HL-60 (cell line): ENCODE results near the gene GRM6.

Source experiments
- DNase-seq, 2 experiments: peaks; one replicate each; pipeline ENCODE4 v3.0.0-alpha.2; 2010 to 2020; ENCODE audit warnings: low read depth in 1 of 2, low spot score in 1 of 2
- H3K27ac ChIP-seq: fragments of 250-450 bp; sonication (Bioruptor Pico); replicated peaks from 2 replicates; pipeline ENCODE4 v1.5.1; 2020; ENCODE audit warnings: mild to moderate bottlenecking, moderate library complexity
- H3K27me3 ChIP-seq: fragments of 250-450 bp; sonication (Bioruptor Pico); 2 replicates; pipeline ENCODE4 v1.5.1; 2021; ENCODE audit warnings: mild to moderate bottlenecking, moderate library complexity; ENCODE audit not compliant: insufficient read depth, poor library complexity, severe bottlenecking
- H3K4me3 ChIP-seq: replicated peaks from 2 replicates; pipeline ENCODE4 v1.5.1; 2011; ENCODE audit warnings: mild to moderate bottlenecking, control low read depth, low read length; ENCODE audit not compliant: insufficient read depth
- GABPA ChIP-seq: IDR thresholded peaks from 2 replicates; pipeline ENCODE4 v1.6.1; 2012; ENCODE audit warnings: low read depth
- POLR2AphosphoS5 ChIP-seq: IDR thresholded peaks from 2 replicates; pipeline ENCODE4 v1.6.1; 2012; ENCODE audit warnings: low read depth
- SPI1 ChIP-seq: IDR thresholded peaks from 2 replicates; pipeline ENCODE4 v1.6.1; 2012; ENCODE audit warnings: low read depth, mild to moderate bottlenecking, borderline replicate concordance
- long read RNA-seq: library from polyadenylated mRNA; unstranded; transcript quantifications from one replicate; pipeline ENCODE4 v2.0.0, GENCODE V29; 2020
- TF ChIP-seq, protein P1 (sequence below): IDR thresholded peaks from 2 replicates; pipeline ENCODE4 v1.6.1; 2012; ENCODE audit warnings: low read depth; ENCODE audit not compliant: insufficient replicate concordance
- TF ChIP-seq, protein P2 (sequence below): IDR thresholded peaks from one replicate; pipeline ENCODE4 v1.5.1; 2011; ENCODE audit warnings: low read length, control low read depth, inconsistent platforms; ENCODE audit not compliant: insufficient read depth

GRM6 gene
- long read RNA-seq: 0 reads

DNA sequence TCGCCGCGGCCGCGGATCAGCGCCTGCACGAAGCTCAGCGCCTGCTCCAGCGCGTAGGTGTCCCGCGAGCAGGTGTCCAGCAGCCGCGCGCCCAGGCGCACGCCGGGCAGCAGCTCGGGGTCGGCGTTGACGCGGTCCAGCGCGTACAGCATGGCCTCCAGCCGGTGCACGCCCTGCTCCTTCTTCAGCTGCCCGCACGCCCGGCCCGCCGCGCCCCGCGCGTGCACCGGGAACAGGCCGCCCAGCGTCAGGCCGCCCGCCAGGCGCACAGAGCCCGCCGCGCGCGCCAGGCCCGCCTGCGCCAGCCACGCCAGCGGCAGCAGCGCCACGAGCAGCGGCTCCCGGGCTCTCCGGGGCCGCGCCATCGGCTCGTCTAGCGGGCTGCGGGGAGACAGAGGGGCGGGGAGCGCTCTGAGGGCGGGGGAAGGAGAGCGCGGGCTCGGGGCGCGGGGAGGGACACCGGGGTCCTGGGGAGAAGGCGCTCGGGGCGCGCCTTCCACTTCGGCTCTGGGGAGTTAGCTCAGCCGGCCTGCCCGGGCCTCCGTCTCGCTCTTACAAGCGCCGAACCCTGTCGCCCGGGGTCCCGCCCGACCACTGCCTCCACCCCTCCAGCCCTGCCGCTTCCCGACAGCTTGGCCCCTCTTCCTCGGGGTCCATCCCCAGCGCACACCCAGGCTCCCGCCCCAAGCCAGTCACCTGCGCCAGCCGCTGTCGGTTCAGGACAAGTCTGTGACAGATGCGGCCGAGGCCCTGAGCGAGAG, at the start of gene GRM6:
TSS of gene GRM6 (minus strand) at position 741 of the 761 bp plus-strand sequence. CDS start at position 365, 376 bp downstream.
- no peak for DNase-seq
- TF ChIP-seq SPI1 (no peak), POLR2AphosphoS5 (no peak), GABPA (no peak)
- TF ChIP-seq, protein P1, sequence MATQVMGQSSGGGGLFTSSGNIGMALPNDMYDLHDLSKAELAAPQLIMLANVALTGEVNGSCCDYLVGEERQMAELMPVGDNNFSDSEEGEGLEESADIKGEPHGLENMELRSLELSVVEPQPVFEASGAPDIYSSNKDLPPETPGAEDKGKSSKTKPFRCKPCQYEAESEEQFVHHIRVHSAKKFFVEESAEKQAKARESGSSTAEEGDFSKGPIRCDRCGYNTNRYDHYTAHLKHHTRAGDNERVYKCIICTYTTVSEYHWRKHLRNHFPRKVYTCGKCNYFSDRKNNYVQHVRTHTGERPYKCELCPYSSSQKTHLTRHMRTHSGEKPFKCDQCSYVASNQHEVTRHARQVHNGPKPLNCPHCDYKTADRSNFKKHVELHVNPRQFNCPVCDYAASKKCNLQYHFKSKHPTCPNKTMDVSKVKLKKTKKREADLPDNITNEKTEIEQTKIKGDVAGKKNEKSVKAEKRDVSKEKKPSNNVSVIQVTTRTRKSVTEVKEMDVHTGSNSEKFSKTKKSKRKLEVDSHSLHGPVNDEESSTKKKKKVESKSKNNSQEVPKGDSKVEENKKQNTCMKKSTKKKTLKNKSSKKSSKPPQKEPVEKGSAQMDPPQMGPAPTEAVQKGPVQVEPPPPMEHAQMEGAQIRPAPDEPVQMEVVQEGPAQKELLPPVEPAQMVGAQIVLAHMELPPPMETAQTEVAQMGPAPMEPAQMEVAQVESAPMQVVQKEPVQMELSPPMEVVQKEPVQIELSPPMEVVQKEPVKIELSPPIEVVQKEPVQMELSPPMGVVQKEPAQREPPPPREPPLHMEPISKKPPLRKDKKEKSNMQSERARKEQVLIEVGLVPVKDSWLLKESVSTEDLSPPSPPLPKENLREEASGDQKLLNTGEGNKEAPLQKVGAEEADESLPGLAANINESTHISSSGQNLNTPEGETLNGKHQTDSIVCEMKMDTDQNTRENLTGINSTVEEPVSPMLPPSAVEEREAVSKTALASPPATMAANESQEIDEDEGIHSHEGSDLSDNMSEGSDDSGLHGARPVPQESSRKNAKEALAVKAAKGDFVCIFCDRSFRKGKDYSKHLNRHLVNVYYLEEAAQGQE: no peak
- TF ChIP-seq, protein P2, sequence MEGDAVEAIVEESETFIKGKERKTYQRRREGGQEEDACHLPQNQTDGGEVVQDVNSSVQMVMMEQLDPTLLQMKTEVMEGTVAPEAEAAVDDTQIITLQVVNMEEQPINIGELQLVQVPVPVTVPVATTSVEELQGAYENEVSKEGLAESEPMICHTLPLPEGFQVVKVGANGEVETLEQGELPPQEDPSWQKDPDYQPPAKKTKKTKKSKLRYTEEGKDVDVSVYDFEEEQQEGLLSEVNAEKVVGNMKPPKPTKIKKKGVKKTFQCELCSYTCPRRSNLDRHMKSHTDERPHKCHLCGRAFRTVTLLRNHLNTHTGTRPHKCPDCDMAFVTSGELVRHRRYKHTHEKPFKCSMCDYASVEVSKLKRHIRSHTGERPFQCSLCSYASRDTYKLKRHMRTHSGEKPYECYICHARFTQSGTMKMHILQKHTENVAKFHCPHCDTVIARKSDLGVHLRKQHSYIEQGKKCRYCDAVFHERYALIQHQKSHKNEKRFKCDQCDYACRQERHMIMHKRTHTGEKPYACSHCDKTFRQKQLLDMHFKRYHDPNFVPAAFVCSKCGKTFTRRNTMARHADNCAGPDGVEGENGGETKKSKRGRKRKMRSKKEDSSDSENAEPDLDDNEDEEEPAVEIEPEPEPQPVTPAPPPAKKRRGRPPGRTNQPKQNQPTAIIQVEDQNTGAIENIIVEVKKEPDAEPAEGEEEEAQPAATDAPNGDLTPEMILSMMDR: no peak
- no peak within 1 kb of the TSS for H3K4me3 ChIP-seq
- no peak within 1 kb of the TSS for H3K27ac ChIP-seq
- no peaks in the 10 kb centered on the region for H3K27me3 ChIP-seq

DNA sequence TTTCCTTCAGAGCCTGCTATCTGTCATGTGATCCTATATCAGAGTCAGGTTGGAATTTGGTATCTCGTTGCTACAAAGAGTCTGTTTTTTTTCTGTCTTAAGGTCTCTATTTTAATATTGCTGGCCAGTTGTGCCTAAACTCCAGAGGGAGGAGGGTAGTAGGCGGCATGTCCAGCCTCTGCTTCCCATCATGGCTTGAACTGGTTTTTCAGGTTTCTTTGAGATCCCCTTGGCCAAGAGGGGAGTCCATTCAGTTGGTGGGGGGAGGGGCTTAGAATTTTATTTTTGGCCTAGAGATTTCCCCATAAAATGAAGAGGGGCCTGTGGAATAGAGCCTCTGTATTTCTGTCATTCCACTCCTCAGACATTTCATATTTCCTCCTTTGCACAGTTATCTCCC, 49.6 kb upstream of the GRM6 start:
- Histone ChIP-seq H3K27me3 (no peaks in the 10 kb centered on the region), H3K27ac (no peak overlapping the region), H3K4me3 (no peak overlapping the region)
- DNase-seq: no peak
- TF ChIP-seq POLR2AphosphoS5 (no peak), GABPA (no peak), SPI1 (no peak)
- TF ChIP-seq, protein P2: no peak
- TF ChIP-seq, protein P1: no peak

DNA sequence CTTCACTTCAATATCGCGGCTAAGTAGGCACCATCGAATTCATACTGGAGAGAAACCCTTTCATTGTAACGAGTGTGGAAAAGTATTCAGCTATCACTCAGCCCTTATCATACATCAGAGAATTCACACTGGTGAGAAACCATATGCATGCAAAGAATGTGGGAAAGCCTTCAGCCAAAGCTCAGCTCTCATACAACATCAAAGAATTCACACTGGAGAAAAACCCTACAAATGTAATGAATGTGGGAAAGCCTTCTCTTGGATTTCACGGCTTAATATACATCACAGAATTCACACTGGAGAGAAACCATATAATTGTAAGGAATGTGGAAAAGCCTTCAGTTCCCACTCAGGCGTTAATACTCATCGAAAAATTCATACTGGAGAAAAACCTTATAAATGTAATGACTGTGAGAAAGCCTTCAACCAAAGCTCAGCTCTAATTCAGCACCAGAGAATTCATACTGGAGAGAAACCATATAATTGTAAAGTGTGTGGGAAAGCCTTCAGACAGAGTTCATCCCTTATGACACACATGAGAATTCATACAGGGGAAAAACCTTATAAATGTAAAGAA, 38.0 kb upstream of the GRM6 start:
- no peak for DNase-seq
- H3K4me3 ChIP-seq: no peak overlapping the region

More for the DNA sequence above, 38.0 kb upstream of the GRM6 start:
- Histone ChIP-seq H3K27ac (no peak overlapping the region), H3K27me3 (no peaks in the 10 kb centered on the region)
- TF ChIP-seq POLR2AphosphoS5 (no peak), GABPA (no peak), SPI1 (no peak)
- TF ChIP-seq, protein P1: no peak
- TF ChIP-seq, protein P2: no peak
